Endothelial cell of umbilical vein (primary cell): ENCODE results near the gene DAP3. TPM values are rescaled to one million over a fixed set of nuclear protein-coding genes. Genes with fewer than 3 reads are reported as not detected.

Source experiments
- BruUV-seq: library from RNA; stranded (reverse); fragments of 400-500 nt; replicated peaks from 2 replicates; lab custom pipeline; 2021; lab: Mats Ljungman, UMichigan
- CTCF ChIA-PET: fragments of 300-600, 350-600 bp; sonication (Branson Sonifier 250); formaldehyde crosslinking; loops from one replicate; lab custom pipeline; 2021; ENCODE audit warnings: antibody characterized with exemption, inconsistent platforms; lab: Charles Lee
- POLR2A ChIA-PET: fragments of 300-600, 350-600 bp; sonication (Branson Sonifier 250); formaldehyde crosslinking; loops from one replicate; lab custom pipeline; 2021; ENCODE audit warnings: antibody characterized with exemption, inconsistent platforms; lab: Charles Lee
- DNase-seq: peaks from one replicate; pipeline ENCODE4 v3.0.0-alpha.2; 2011; ENCODE audit warnings: low read depth, low spot score
- FAIRE-seq: peaks from 2 replicates; lab custom pipeline; 2011; peaks lifted over from hg19 to GRCh38; lab: Jason Lieb, UNC
- H2AFZ ChIP-seq: 2 replicates; pipeline ENCODE4 v1.6.0; 2012; ENCODE audit warnings: low read depth, low read length, control low read depth, inconsistent platforms
- H3K27ac ChIP-seq: 2 replicates; pipeline ENCODE4 v1.5.1; 2011; ENCODE audit warnings: low read depth, mild to moderate bottlenecking, control low read depth, low read length, moderate library complexity; ENCODE audit not compliant: insufficient read depth
- H3K27me3 ChIP-seq, 2 experiments: 2 replicates each; pipeline versions ENCODE4 v1.6.0 to v1.6.1; 2011; ENCODE audit warnings: low read length in 2 of 2, mixed read lengths in 1 of 2; ENCODE audit not compliant: control insufficient read depth in 2 of 2, insufficient read depth in 2 of 2
- H3K36me3 ChIP-seq, 2 experiments: 2 replicates in 1 of 2; 3 replicates in 1 of 2; pipeline ENCODE4 v1.5.1; 2011; ENCODE audit warnings: low read length in 2 of 2, mild to moderate bottlenecking in 1 of 2, moderate library complexity in 1 of 2; ENCODE audit not compliant: control insufficient read depth in 2 of 2, insufficient read depth in 2 of 2; ENCODE audit errors: extremely low read depth in 1 of 2
- H3K4me1 ChIP-seq: 3 replicates; pipeline ENCODE4 v1.5.1; 2011; ENCODE audit warnings: mild to moderate bottlenecking, low read length; ENCODE audit not compliant: control insufficient read depth, insufficient read depth; ENCODE audit errors: extremely low read depth
- H3K4me2 ChIP-seq: 2 replicates; pipeline ENCODE4 v1.6.1; 2011; ENCODE audit warnings: low read length, control low read depth, mixed read lengths; ENCODE audit not compliant: insufficient read depth
- H3K4me3 ChIP-seq, 3 experiments: fragments of 200-600 bp in 1 of 3; sonication (generic), shearing (Covaris generic) in 1 of 3; replicated peaks in 1 of 3; 2 replicates each; pipeline ENCODE4 v1.5.1; 2011 to 2016; ENCODE audit warnings: control low read depth in 3 of 3, low read length in 3 of 3, mild to moderate bottlenecking in 2 of 3, inconsistent platforms in 1 of 3, low read depth in 1 of 3, moderate library complexity in 1 of 3; ENCODE audit not compliant: insufficient read depth in 1 of 3
- H3K79me2 ChIP-seq: 2 replicates; pipeline ENCODE4 v1.6.0; 2012; ENCODE audit warnings: low read length, inconsistent platforms; ENCODE audit not compliant: control insufficient read depth, insufficient read depth
- H3K9ac ChIP-seq: replicated peaks from 2 replicates; pipeline ENCODE3; 2011; ENCODE audit warnings: low read length, control low read depth; ENCODE audit not compliant: insufficient read depth; ENCODE audit errors: extremely low read depth
- H3K9me1 ChIP-seq: replicated peaks from 3 replicates; pipeline ENCODE4 v1.6.0; 2011; ENCODE audit warnings: mild to moderate bottlenecking, low read length; ENCODE audit not compliant: control insufficient read depth, insufficient read depth; ENCODE audit errors: extremely low read depth
- H3K9me3 ChIP-seq: replicated peaks from 2 replicates; pipeline ENCODE4 v1.5.1; 2012; ENCODE audit warnings: low read length, inconsistent platforms; ENCODE audit not compliant: control insufficient read depth, insufficient read depth
- H4K20me1 ChIP-seq: replicated peaks from 2 replicates; pipeline ENCODE3; 2011; ENCODE audit warnings: mild to moderate bottlenecking, low read length; ENCODE audit not compliant: control insufficient read depth, insufficient read depth; ENCODE audit errors: extremely low read depth
- EZH2 ChIP-seq: IDR thresholded peaks from 2 replicates; pipeline ENCODE4 v1.6.1; 2012; ENCODE audit warnings: borderline replicate concordance, low read depth, mild to moderate bottlenecking, moderate library complexity, low read length, inconsistent platforms; ENCODE audit not compliant: severe bottlenecking
- FOS ChIP-seq: IDR thresholded peaks from 2 replicates; pipeline ENCODE4 v1.6.1; 2011; ENCODE audit warnings: mild to moderate bottlenecking, low read length, moderate library complexity, borderline replicate concordance; ENCODE audit not compliant: insufficient read depth
- GATA2 ChIP-seq: IDR thresholded peaks from 2 replicates; pipeline ENCODE4 v1.7.0; 2011; ENCODE audit warnings: low read depth, mild to moderate bottlenecking, moderate library complexity, mixed read lengths, low read length; ENCODE audit not compliant: insufficient read length, insufficient read depth
- JUN ChIP-seq: IDR thresholded peaks from 2 replicates; pipeline ENCODE4 v1.6.1; 2011; ENCODE audit warnings: borderline replicate concordance, low read depth; ENCODE audit not compliant: insufficient read length, insufficient read depth
- MYC ChIP-seq: IDR thresholded peaks from one replicate; pipeline ENCODE4 v1.6.1; 2011; ENCODE audit warnings: mild to moderate bottlenecking, low read depth, low read length
- POLR2A ChIP-seq: IDR thresholded peaks from 2 replicates; pipeline ENCODE4 v1.6.1; 2012; ENCODE audit warnings: low read depth, mild to moderate bottlenecking, control low read depth, low read length
- POLR2AphosphoS5 ChIP-seq: IDR thresholded peaks from 2 replicates; pipeline ENCODE4 v1.6.1; 2012; ENCODE audit warnings: low read depth, mild to moderate bottlenecking, control low read depth, low read length, moderate library complexity; ENCODE audit not compliant: insufficient read depth
- dilution Hi-C: fragments of 300-500 bp; cut with MboI; formaldehyde crosslinking; loops from one replicate; pipeline ENCODE4 v1.15.0; 2019; ENCODE audit warnings: low sequenced_read_pairs; ENCODE audit not compliant: extremely low pct_ligation_motif_present
- intact Hi-C: fragments of 100-400 bp; cut with micrococcal nuclease; formaldehyde crosslinking; loops from one replicate; pipeline ENCODE4 v1.10.0; 2022
- polyA plus RNA-seq, 4 experiments: library from polyadenylated mRNA; depleted of rRNA in 3 of 4; stranded (reverse) in 3 of 4; unstranded in 1 of 4; fragments of >200 nt; gene quantifications; 2 replicates each; pipeline versions ENCODE4 v1.2.1 to v1.2.3, GENCODE V29; 2011 to 2012; ENCODE audit warnings: missing spikeins in 1 of 4
- total RNA-seq: library from RNA; stranded (reverse); gene quantifications from 2 replicates; pipeline ENCODE4 v1.2.3, GENCODE V29; 2021
- TF ChIP-seq, protein P1 (sequence below), 2 donors: IDR thresholded peaks; 1 replicate in 1 of 2; 2 replicates in 1 of 2; pipeline ENCODE4 v1.5.1; 2011; ENCODE audit warnings: low read length in 2 of 2, mild to moderate bottlenecking in 2 of 2, moderate library complexity in 2 of 2, control low read depth in 1 of 2, inconsistent platforms in 1 of 2, low read depth in 1 of 2; ENCODE audit not compliant: insufficient read depth in 1 of 2; ENCODE audit errors: extremely low read depth in 1 of 2
- TF ChIP-seq, protein P2 (sequence below): IDR thresholded peaks from 2 replicates; pipeline ENCODE4 v1.6.1; 2011; ENCODE audit not compliant: insufficient read depth, insufficient read length

The DAP3 gene
- total and polyA plus RNA-seq, 2 donors (not counting 3 experiments of a cell fraction or from before 2014, with no cell fraction given): 86.5 to 104 TPM

DNA sequence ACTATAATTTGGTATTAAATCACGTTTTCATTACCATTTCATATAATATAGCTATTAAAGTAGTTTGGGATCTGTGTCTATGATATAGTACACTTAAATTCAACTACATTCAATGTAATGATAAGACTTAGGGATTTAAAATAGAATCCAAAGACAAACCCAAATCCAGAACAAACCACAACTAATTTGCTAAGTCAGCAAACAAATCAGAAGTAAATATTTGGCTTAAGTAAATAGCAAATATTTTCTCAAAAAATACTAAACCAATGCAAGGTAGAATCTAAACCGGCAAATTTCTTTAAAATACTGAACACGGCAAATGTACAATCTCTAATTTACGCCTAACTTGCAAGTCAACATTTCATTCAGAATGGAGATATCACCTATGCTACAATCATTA is 17.1 kb upstream of the DAP3 start:
- CTCF ChIA-PET: no interaction called here
- TF ChIP-seq MYC (no peak), JUN (no peak), EZH2 (no peak), POLR2A (no peak), POLR2AphosphoS5 (no peak), GATA2 (no peak), FOS (no peak)
- TF ChIP-seq, protein P1, sequence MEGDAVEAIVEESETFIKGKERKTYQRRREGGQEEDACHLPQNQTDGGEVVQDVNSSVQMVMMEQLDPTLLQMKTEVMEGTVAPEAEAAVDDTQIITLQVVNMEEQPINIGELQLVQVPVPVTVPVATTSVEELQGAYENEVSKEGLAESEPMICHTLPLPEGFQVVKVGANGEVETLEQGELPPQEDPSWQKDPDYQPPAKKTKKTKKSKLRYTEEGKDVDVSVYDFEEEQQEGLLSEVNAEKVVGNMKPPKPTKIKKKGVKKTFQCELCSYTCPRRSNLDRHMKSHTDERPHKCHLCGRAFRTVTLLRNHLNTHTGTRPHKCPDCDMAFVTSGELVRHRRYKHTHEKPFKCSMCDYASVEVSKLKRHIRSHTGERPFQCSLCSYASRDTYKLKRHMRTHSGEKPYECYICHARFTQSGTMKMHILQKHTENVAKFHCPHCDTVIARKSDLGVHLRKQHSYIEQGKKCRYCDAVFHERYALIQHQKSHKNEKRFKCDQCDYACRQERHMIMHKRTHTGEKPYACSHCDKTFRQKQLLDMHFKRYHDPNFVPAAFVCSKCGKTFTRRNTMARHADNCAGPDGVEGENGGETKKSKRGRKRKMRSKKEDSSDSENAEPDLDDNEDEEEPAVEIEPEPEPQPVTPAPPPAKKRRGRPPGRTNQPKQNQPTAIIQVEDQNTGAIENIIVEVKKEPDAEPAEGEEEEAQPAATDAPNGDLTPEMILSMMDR (IDR thresholded peaks at IDR 0.05; ENCODE audit: extremely low read depth in 1 of 2, insufficient read depth in 1 of 2, low read depth in 1 of 2, low read length in 2 of 2): no peak
- TF ChIP-seq, protein P2, sequence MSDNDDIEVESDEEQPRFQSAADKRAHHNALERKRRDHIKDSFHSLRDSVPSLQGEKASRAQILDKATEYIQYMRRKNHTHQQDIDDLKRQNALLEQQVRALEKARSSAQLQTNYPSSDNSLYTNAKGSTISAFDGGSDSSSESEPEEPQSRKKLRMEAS: no peak

More for the DNA sequence above, 17.1 kb upstream of the DAP3 start:
- no peaks in the 10 kb centered on the region for H3K9me3 ChIP-seq
- dilution Hi-C loops (no loop called here), intact Hi-C loops (no loop called here)
- H3K9me1 ChIP-seq: no peaks in the 10 kb centered on the region
- H4K20me1 ChIP-seq: no peaks in the 10 kb centered on the region
- DNase-seq (no peak), FAIRE-seq (no peak)
- no peaks in the 10 kb centered on the region for H3K4me1 ChIP-seq
- H3K4me3 ChIP-seq: no peak overlapping the region
- H3K27ac ChIP-seq: no peak overlapping the region
- no peaks in the 10 kb centered on the region for H3K79me2 ChIP-seq
- no peak overlapping the region for H2AFZ ChIP-seq
- no peak overlapping the region for H3K9ac ChIP-seq
- no TSS peak for BruUV-seq
- POLR2A ChIA-PET: no interaction called here
- H3K4me2 ChIP-seq: no peak overlapping the region
- H3K36me3 ChIP-seq: peaks cover 13 to 30% of the 10 kb centered on the region in 2 experiments
- H3K27me3 ChIP-seq: no peaks in the 10 kb centered on the region
